ENCODE results near the gene PKNOX2. TPM values are rescaled to one million over a fixed set of nuclear protein-coding genes. Genes with fewer than 3 reads are reported as not detected.

PKNOX2 gene
- total and polyA plus RNA-seq, 2 of the 8 experiments (the other 6 are each of a cell fraction or from before 2014, with no cell fraction given): 2.0 TPM

DNA sequence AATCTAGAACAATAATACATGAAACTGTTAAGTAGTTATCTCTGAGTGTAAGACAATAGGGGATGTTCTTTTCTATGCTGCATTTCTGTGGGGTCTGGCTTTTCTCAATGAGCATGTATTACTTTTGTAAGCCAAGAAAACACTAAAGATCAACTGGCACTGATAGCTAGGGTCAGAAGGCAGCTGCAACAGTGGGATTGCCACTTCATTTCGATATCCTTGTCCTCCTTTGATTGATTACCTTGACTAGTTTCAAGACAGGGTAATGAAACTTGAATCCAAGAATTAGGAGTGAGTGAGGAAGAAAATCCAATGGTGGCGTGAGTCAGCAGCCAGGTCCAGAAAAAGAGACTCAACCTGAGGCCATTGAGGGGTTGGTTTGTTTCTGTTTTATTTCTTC lies 285.0 kb downstream of the PKNOX2 start (continued):
- TF ChIP-seq, protein P1, sequence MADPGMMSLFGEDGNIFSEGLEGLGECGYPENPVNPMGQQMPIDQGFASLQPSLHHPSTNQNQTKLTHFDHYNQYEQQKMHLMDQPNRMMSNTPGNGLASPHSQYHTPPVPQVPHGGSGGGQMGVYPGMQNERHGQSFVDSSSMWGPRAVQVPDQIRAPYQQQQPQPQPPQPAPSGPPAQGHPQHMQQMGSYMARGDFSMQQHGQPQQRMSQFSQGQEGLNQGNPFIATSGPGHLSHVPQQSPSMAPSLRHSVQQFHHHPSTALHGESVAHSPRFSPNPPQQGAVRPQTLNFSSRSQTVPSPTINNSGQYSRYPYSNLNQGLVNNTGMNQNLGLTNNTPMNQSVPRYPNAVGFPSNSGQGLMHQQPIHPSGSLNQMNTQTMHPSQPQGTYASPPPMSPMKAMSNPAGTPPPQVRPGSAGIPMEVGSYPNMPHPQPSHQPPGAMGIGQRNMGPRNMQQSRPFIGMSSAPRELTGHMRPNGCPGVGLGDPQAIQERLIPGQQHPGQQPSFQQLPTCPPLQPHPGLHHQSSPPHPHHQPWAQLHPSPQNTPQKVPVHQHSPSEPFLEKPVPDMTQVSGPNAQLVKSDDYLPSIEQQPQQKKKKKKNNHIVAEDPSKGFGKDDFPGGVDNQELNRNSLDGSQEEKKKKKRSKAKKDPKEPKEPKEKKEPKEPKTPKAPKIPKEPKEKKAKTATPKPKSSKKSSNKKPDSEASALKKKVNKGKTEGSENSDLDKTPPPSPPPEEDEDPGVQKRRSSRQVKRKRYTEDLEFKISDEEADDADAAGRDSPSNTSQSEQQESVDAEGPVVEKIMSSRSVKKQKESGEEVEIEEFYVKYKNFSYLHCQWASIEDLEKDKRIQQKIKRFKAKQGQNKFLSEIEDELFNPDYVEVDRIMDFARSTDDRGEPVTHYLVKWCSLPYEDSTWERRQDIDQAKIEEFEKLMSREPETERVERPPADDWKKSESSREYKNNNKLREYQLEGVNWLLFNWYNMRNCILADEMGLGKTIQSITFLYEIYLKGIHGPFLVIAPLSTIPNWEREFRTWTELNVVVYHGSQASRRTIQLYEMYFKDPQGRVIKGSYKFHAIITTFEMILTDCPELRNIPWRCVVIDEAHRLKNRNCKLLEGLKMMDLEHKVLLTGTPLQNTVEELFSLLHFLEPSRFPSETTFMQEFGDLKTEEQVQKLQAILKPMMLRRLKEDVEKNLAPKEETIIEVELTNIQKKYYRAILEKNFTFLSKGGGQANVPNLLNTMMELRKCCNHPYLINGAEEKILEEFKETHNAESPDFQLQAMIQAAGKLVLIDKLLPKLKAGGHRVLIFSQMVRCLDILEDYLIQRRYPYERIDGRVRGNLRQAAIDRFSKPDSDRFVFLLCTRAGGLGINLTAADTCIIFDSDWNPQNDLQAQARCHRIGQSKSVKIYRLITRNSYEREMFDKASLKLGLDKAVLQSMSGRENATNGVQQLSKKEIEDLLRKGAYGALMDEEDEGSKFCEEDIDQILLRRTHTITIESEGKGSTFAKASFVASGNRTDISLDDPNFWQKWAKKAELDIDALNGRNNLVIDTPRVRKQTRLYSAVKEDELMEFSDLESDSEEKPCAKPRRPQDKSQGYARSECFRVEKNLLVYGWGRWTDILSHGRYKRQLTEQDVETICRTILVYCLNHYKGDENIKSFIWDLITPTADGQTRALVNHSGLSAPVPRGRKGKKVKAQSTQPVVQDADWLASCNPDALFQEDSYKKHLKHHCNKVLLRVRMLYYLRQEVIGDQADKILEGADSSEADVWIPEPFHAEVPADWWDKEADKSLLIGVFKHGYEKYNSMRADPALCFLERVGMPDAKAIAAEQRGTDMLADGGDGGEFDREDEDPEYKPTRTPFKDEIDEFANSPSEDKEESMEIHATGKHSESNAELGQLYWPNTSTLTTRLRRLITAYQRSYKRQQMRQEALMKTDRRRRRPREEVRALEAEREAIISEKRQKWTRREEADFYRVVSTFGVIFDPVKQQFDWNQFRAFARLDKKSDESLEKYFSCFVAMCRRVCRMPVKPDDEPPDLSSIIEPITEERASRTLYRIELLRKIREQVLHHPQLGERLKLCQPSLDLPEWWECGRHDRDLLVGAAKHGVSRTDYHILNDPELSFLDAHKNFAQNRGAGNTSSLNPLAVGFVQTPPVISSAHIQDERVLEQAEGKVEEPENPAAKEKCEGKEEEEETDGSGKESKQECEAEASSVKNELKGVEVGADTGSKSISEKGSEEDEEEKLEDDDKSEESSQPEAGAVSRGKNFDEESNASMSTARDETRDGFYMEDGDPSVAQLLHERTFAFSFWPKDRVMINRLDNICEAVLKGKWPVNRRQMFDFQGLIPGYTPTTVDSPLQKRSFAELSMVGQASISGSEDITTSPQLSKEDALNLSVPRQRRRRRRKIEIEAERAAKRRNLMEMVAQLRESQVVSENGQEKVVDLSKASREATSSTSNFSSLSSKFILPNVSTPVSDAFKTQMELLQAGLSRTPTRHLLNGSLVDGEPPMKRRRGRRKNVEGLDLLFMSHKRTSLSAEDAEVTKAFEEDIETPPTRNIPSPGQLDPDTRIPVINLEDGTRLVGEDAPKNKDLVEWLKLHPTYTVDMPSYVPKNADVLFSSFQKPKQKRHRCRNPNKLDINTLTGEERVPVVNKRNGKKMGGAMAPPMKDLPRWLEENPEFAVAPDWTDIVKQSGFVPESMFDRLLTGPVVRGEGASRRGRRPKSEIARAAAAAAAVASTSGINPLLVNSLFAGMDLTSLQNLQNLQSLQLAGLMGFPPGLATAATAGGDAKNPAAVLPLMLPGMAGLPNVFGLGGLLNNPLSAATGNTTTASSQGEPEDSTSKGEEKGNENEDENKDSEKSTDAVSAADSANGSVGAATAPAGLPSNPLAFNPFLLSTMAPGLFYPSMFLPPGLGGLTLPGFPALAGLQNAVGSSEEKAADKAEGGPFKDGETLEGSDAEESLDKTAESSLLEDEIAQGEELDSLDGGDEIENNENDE (IDR thresholded peaks at IDR 0.05; ENCODE audit: insufficient replicate concordance, low read length): no peak
- TF ChIP-seq TCF12 (IDR thresholded peaks at IDR 0.05; ENCODE audit: low read depth, low read length): no peak
- no peak for TF ChIP-seq TAF7 (optimal IDR thresholded peaks at IDR 0.05; ENCODE audit: borderline replicate concordance, low read depth, low read length)
- no peak for TF ChIP-seq SIRT6 (IDR thresholded peaks at IDR 0.05; ENCODE audit: low read length)
- no peak for TF ChIP-seq HDAC6 (IDR thresholded peaks at IDR 0.05; ENCODE audit: low read depth, low read length)
- no peak for TF ChIP-seq TBP (IDR thresholded peaks at IDR 0.05; ENCODE audit: low read depth, low read length)
- TF ChIP-seq SIN3A (conservative IDR thresholded peaks at IDR 0.05 in 1 of 2, IDR thresholded peaks at IDR 0.05 in 1 of 2; ENCODE audit: low read depth in 1 of 2, low read length in 2 of 2): no peak
- TF ChIP-seq CHD2 (IDR thresholded peaks at IDR 0.05; ENCODE audit: low read length): no peak
- TF ChIP-seq, protein P2, sequence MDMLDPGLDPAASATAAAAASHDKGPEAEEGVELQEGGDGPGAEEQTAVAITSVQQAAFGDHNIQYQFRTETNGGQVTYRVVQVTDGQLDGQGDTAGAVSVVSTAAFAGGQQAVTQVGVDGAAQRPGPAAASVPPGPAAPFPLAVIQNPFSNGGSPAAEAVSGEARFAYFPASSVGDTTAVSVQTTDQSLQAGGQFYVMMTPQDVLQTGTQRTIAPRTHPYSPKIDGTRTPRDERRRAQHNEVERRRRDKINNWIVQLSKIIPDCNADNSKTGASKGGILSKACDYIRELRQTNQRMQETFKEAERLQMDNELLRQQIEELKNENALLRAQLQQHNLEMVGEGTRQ (IDR thresholded peaks at IDR 0.05; ENCODE audit: low read length): no peak

Measured in H1 (cell line).